ENCODE data around the gene DNAL4. TPM values are rescaled to one million over a fixed set of nuclear protein-coding genes. Genes with fewer than 3 reads are reported as not detected.

Gene DNAL4
- total RNA-seq, 1 donor from 2014 or later = 14.7 TPM

- H3K4me1 ChIP-seq = no peaks in the 10 kb centered on the region
- no peaks in the 10 kb centered on the region for H3K9me3 ChIP-seq
- no peaks in the 10 kb centered on the region for H3K27me3 ChIP-seq
- H3K4me3 ChIP-seq = no peak overlapping the region
- intact Hi-C loops (cut with DNase I) = no loop called here
- no peak for TF ChIP-seq POLR2A (IDR thresholded peaks at IDR 0.05)
- no peak for TF ChIP-seq CTCF (IDR thresholded peaks at IDR 0.05)
- TF ChIP-seq POLR2AphosphoS5 (IDR thresholded peaks at IDR 0.05; ENCODE audit: insufficient read depth in 1 of 2, low read depth in 1 of 2) = no peak
- no peaks in the 10 kb centered on the region for H3K36me3 ChIP-seq
- no peak for DNase-seq (ENCODE audit: extremely low spot score in 2 of 2)
- no peak overlapping the region for H3K27ac ChIP-seq
Observed at GRCh38 chr22:38834991-38835390, 41.0 kb upstream of the DNAL4 start.

- no peaks in the 10 kb centered on the region for H3K4me1 ChIP-seq
- H3K27me3 ChIP-seq = no peaks in the 10 kb centered on the region
- H3K36me3 ChIP-seq = no peaks in the 10 kb centered on the region
- H3K27ac ChIP-seq = no peak overlapping the region
- H3K9me3 ChIP-seq = no peaks in the 10 kb centered on the region
- TF ChIP-seq CTCF (IDR thresholded peaks at IDR 0.05) = no peak
- intact Hi-C loops (cut with DNase I) = no loop called here
- DNase-seq (ENCODE audit: extremely low spot score in 2 of 2) = no peak
- H3K4me3 ChIP-seq = no peak overlapping the region
Observed at GRCh38 chr22:38834215-38834953, 40.4 kb upstream of the DNAL4 start.

- no peak for TF ChIP-seq POLR2AphosphoS5 (IDR thresholded peaks at IDR 0.05; ENCODE audit: insufficient read depth in 1 of 2, low read depth in 1 of 2)
- no peak for TF ChIP-seq CTCF (IDR thresholded peaks at IDR 0.05)
- TF ChIP-seq POLR2A (IDR thresholded peaks at IDR 0.05) = no peak
Observed at GRCh38 chr22:38833061-38833460, 39.1 kb upstream of the DNAL4 start.

GRCh38 chr22:38832005-38832978, 38.3 kb upstream of the DNAL4 start:
- TF ChIP-seq CTCF (IDR thresholded peaks at IDR 0.05) = no peak
- TF ChIP-seq POLR2A (IDR thresholded peaks at IDR 0.05) = no peak
- no peak for TF ChIP-seq POLR2AphosphoS5 (IDR thresholded peaks at IDR 0.05; ENCODE audit: insufficient read depth in 1 of 2, low read depth in 1 of 2)
- DNase-seq (ENCODE audit: extremely low spot score in 2 of 2) = no peak
- intact Hi-C loops (cut with DNase I) = no loop called here

More at GRCh38 chr22:38833061-38833460, 39.1 kb upstream of the DNAL4 start:
- Histone ChIP-seq H3K36me3 (no peaks in the 10 kb centered on the region), H3K4me1 (no peaks in the 10 kb centered on the region), H3K27me3 (no peaks in the 10 kb centered on the region), H3K27ac (no peak overlapping the region), H3K4me3 (no peak overlapping the region), H3K9me3 (no peaks in the 10 kb centered on the region)
- DNase-seq (ENCODE audit: extremely low spot score in 2 of 2) = no peak
- intact Hi-C loops (cut with DNase I) = no loop called here

More at GRCh38 chr22:38832005-38832978, 38.3 kb upstream of the DNAL4 start:
- H3K4me3 ChIP-seq = no peak overlapping the region
- H3K9me3 ChIP-seq = no peaks in the 10 kb centered on the region
- H3K4me1 ChIP-seq = no peaks in the 10 kb centered on the region
- H3K36me3 ChIP-seq = no peaks in the 10 kb centered on the region
- no peaks in the 10 kb centered on the region for H3K27me3 ChIP-seq
- no peak overlapping the region for H3K27ac ChIP-seq

Measured in vagina (tissue), 2 donors.